ENCODE results near the gene C17orf75. TPM values are rescaled to one million over a fixed set of nuclear protein-coding genes. Genes with fewer than 3 reads are reported as not detected.

Gene C17orf75
- total and polyA plus RNA-seq, 2 donors (not counting 1 experiment from before 2014, with no cell fraction given) = 11.3 to 24.5 TPM

DNA sequence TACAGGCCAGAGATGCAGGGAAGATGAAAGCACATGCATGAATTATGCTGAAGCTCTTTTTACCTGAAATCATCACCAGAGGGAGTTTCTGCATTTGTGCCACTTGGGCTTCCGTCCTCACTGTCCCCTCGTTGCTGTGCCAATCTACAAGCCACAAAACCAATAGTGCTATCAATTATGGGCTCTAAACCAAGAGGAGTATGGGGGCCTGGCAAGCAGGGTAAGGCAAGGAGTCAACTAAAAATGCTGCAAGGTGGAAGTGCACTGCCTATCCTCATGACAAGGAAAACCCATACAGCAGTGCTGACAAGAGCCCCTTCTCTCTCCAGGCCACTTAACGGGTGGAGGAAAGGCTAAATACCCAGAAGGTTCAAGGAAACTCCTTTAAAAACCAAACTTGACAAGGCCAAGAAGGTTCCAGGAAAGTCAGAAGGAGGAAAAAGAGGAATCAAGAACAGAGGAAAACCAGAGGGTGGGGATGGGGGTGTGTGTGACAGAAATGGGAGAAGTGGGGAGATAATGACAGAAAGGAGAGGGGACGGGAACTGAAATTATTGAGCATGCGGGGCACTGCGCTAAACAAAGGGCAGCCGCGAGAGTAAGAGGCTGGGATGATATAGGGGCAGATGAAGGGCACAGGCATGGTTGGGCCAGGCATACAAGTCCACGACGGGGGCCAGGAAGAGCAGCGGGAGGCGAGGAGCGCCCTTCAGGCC, 674 bp downstream of the C17orf75 start:
- peak overlapping the region; percentile 99 for H2AFZ ChIP-seq (ENCODE audit: insufficient read depth, low read depth, low read length, poor library complexity, severe bottlenecking)
- H3K4me2 ChIP-seq (replicated peaks; ENCODE audit: low read depth, low read length, poor library complexity, severe bottlenecking) = peak overlapping the region; percentile 97
- peak; percentile 46 for ATAC-seq (ENCODE audit: low read depth)
- H3K9me3 Mint-ChIP-seq (ENCODE audit: insufficient read depth) = no peaks in the 10 kb centered on the region
- no peaks in the 10 kb centered on the region for H3K9me3 ChIP-seq (ENCODE audit: control extremely low read depth in 1 of 3, control insufficient read depth in 2 of 3, insufficient read depth in 1 of 3, low read length in 2 of 3)
- WGBS (ENCODE audit: insufficient coverage) = 0% methylated on average over 10 of the region's 13 CpGs
- peak overlapping the region; percentile 96 for H3K4me3 Mint-ChIP-seq
- H3K27ac ChIP-seq (ENCODE audit: low read length in 2 of 2) = peak overlapping the region; percentile 50 to 90
- peaks cover 25% of the 10 kb centered on the region for H3K4me1 Mint-ChIP-seq
- DNase-seq = peak; percentile 79
- no peaks in the 10 kb centered on the region for H3K27me3 Mint-ChIP-seq
- H3K27me3 ChIP-seq (replicated peaks in 1 of 4; ENCODE audit: control extremely low read depth in 1 of 4, control insufficient read depth in 3 of 4, insufficient read depth in 4 of 4, low read length in 3 of 4) = no peaks in the 10 kb centered on the region
- intact Hi-C loops (cut with micrococcal nuclease) = loop anchor here (1.0 kb wide), 1 partner anchor 22 kb away; no protein-coding TSS in a partner anchor
- ChIA-PET CTCF (interaction anchor here (1.6 kb wide), 1 partner anchor 10 kb away, joined by 4 read pairs; no protein-coding TSS in a partner anchor), POLR2A (interaction anchor here (1.0 to 1.3 kb wide), 2 partner anchors 9 to 22 kb away, joined by 4 to 6 read pairs; no protein-coding TSS in a partner anchor)
- H3K36me3 ChIP-seq (replicated peaks in 1 of 2; ENCODE audit: control extremely low read depth in 1 of 2, control insufficient read depth in 1 of 2, extremely low read depth in 1 of 2, insufficient read depth in 2 of 2, low read length in 1 of 2) = peaks cover 0 to 9% of the 10 kb centered on the region in 2 experiments
- H3K4me1 ChIP-seq (ENCODE audit: control insufficient read depth in 2 of 2, insufficient read depth in 2 of 2, low read length in 2 of 2) = peaks cover 16 to 18% of the 10 kb centered on the region in 2 donors
- H4K20me1 ChIP-seq (ENCODE audit: control insufficient read depth, insufficient read depth, low read length, poor library complexity, severe bottlenecking) = no peaks in the 10 kb centered on the region
- peak overlapping the region; percentile 82 for H3K9ac ChIP-seq (ENCODE audit: low read length)
- H3K4me3 ChIP-seq (ENCODE audit: control extremely low read depth in 1 of 5, extremely low read depth in 1 of 5, insufficient read depth in 1 of 5, low read depth in 2 of 5, low read length in 4 of 5) = peak overlapping the region; percentile 57 to 73 (median 68)
- TF ChIP-seq CTCF (IDR thresholded peaks at IDR 0.05) (peak; percentile 59), EZH2 (IDR thresholded peaks at IDR 0.05; ENCODE audit: borderline replicate concordance, insufficient read depth, low read depth, low read length, poor library complexity, severe bottlenecking) (no peak)
- H3K27ac Mint-ChIP-seq = peak overlapping the region; percentile 93
- no peaks in the 10 kb centered on the region for H3K79me2 ChIP-seq (ENCODE audit: control insufficient read depth, insufficient read depth, low read length)

- Mint-ChIP-seq H3K27ac (no peak overlapping the region), H3K4me3 (no peak overlapping the region), H3K4me1 (peaks cover 2% of the 10 kb centered on the region), H3K9me3 (ENCODE audit: insufficient read depth) (no peaks in the 10 kb centered on the region), H3K27me3 (no peaks in the 10 kb centered on the region)
- no peaks in the 10 kb centered on the region for H3K9me3 ChIP-seq (ENCODE audit: control extremely low read depth in 1 of 3, control insufficient read depth in 2 of 3, insufficient read depth in 1 of 3, low read length in 2 of 3)
- no peaks in the 10 kb centered on the region for H3K4me1 ChIP-seq (ENCODE audit: control insufficient read depth in 2 of 2, insufficient read depth in 2 of 2, low read length in 2 of 2)
- no peak overlapping the region for H3K4me3 ChIP-seq (ENCODE audit: control extremely low read depth in 1 of 5, extremely low read depth in 1 of 5, insufficient read depth in 1 of 5, low read depth in 2 of 5, low read length in 4 of 5)
- intact Hi-C loops (cut with micrococcal nuclease) = no loop called here
- H3K27ac ChIP-seq (ENCODE audit: low read length in 2 of 2) = no peak overlapping the region
- H4K20me1 ChIP-seq (ENCODE audit: control insufficient read depth, insufficient read depth, low read length, poor library complexity, severe bottlenecking) = no peaks in the 10 kb centered on the region
- H3K36me3 ChIP-seq (replicated peaks in 1 of 2; ENCODE audit: control extremely low read depth in 1 of 2, control insufficient read depth in 1 of 2, extremely low read depth in 1 of 2, insufficient read depth in 2 of 2, low read length in 1 of 2) = peaks cover 0 to 20% of the 10 kb centered on the region in 2 experiments
- 100% methylated on average over 1 of the region's 4 CpGs for WGBS (ENCODE audit: insufficient coverage)
- no peak overlapping the region for H2AFZ ChIP-seq (ENCODE audit: insufficient read depth, low read depth, low read length, poor library complexity, severe bottlenecking)
- H3K27me3 ChIP-seq (replicated peaks in 1 of 4; ENCODE audit: control extremely low read depth in 1 of 4, control insufficient read depth in 3 of 4, insufficient read depth in 4 of 4, low read length in 3 of 4) = no peaks in the 10 kb centered on the region
- no peak for ATAC-seq (ENCODE audit: low read depth)
- no peaks in the 10 kb centered on the region for H3K79me2 ChIP-seq (ENCODE audit: control insufficient read depth, insufficient read depth, low read length)
- CTCF ChIA-PET = interaction anchor here (2.2 kb wide), 1 partner anchor 16 kb away, joined by 8 read pairs; no protein-coding TSS in a partner anchor
- H3K9ac ChIP-seq (ENCODE audit: low read length) = no peak overlapping the region
- POLR2A ChIA-PET = no interaction called here
- DNase-seq = no peak
- no peak for TF ChIP-seq CTCF (IDR thresholded peaks at IDR 0.05)
- no peak for TF ChIP-seq EZH2 (IDR thresholded peaks at IDR 0.05; ENCODE audit: borderline replicate concordance, insufficient read depth, low read depth, low read length, poor library complexity, severe bottlenecking)
- H3K4me2 ChIP-seq (replicated peaks; ENCODE audit: low read depth, low read length, poor library complexity, severe bottlenecking) = no peak overlapping the region
Measured at GRCh38 chr17:32335687-32336086, 6.3 kb downstream of the C17orf75 start.
